GM21825 (cell line): ENCODE measurements around the gene CAPN15.
"Not testable (repeated sequence)": the region's sequence is repeated elsewhere in the genome, so short reads cannot be mapped to it uniquely, and the experiment has no call there.

ENCODE experiments used
- ATAC-seq: cut with Tn5 transposase; IDR thresholded peaks from one replicate; pipeline ENCODE4 v1.9.1; 2021; ENCODE audit warnings: mild to moderate bottlenecking, moderate library complexity; ENCODE audit not compliant: unreplicated experiment

Gene CAPN15

GRCh38 chr16:505479-506245, 21.9 kb upstream of the CAPN15 start:
- no peak for ATAC-seq

- no peak for ATAC-seq
Observed at GRCh38 chr16:506246-506546, 21.3 kb upstream of the CAPN15 start.

GRCh38 chr16:507527-507926, 20.0 kb upstream of the CAPN15 start:
- ATAC-seq, result not testable (repeated sequence)

GRCh38 chr16:507996-508395, 19.5 kb upstream of the CAPN15 start:
- no peak for ATAC-seq

GRCh38 chr16:508884-509736, 18.4 kb upstream of the CAPN15 start:
- no peak for ATAC-seq

- ATAC-seq, result no peak
Observed at GRCh38 chr16:510066-510825, 17.3 kb upstream of the CAPN15 start.

GRCh38 chr16:512802-513201, 14.7 kb upstream of the CAPN15 start:
- ATAC-seq, result no peak

GRCh38 chr16:513950-514349, 13.6 kb upstream of the CAPN15 start:
- no peak for ATAC-seq

GRCh38 chr16:515175-515938, 12.2 kb upstream of the CAPN15 start:
- ATAC-seq, result no peak

GRCh38 chr16:515939-516226, 11.6 kb upstream of the CAPN15 start:
- no peak for ATAC-seq

- ATAC-seq, result no peak
Observed at GRCh38 chr16:516301-516700, 11.2 kb upstream of the CAPN15 start.

- no peak for ATAC-seq
Observed at GRCh38 chr16:518858-519257, 8.7 kb upstream of the CAPN15 start.

GRCh38 chr16:519425-519824, 8.1 kb upstream of the CAPN15 start:
- ATAC-seq, result no peak

- ATAC-seq, result no peak
Observed at GRCh38 chr16:519841-520687, 7.4 kb upstream of the CAPN15 start.

GRCh38 chr16:520847-521246, 6.7 kb upstream of the CAPN15 start:
- no peak for ATAC-seq

GRCh38 chr16:521381-522210, 5.9 kb upstream of the CAPN15 start:
- ATAC-seq, result no peak

GRCh38 chr16:522320-523096, 5.0 kb upstream of the CAPN15 start:
- no peak for ATAC-seq

- no peak for ATAC-seq
Observed at GRCh38 chr16:523097-523741, 4.3 kb upstream of the CAPN15 start.
